HG03280 (cell line): ENCODE data around the gene GALM.
A peak's percentile ranks its signal among the peaks of the same experiment; 100 is the strongest.

ENCODE experiments used
- ATAC-seq: cut with Tn5 transposase; IDR thresholded peaks from one replicate; pipeline ENCODE4 v1.9.1; 2021; ENCODE audit warnings: mild to moderate bottlenecking, moderate library complexity; ENCODE audit not compliant: unreplicated experiment

The GALM gene

GRCh38 chr2:38649176-38649728 is 16.7 kb upstream of the GALM start:
- ATAC-seq = no peak

- no peak for ATAC-seq
Observed at GRCh38 chr2:38650012-38650411, 15.9 kb upstream of the GALM start.

GRCh38 chr2:38650717-38651116 is 15.2 kb upstream of the GALM start:
- ATAC-seq = no peak

GRCh38 chr2:38652431-38653273 is 13.3 kb upstream of the GALM start:
- ATAC-seq = no peak

GRCh38 chr2:38653380-38653714 is 12.6 kb upstream of the GALM start:
- no peak for ATAC-seq

- ATAC-seq = no peak
Observed at GRCh38 chr2:38653715-38654527, 12.0 kb upstream of the GALM start.

- ATAC-seq = no peak
Observed at GRCh38 chr2:38654528-38655381, 11.2 kb upstream of the GALM start.

GRCh38 chr2:38655441-38655840 is 10.5 kb upstream of the GALM start:
- ATAC-seq = no peak

- ATAC-seq = no peak
Observed at GRCh38 chr2:38656866-38657480, 8.9 kb upstream of the GALM start.

- no peak for ATAC-seq
Observed at GRCh38 chr2:38658613-38659012, 7.3 kb upstream of the GALM start.

- no peak for ATAC-seq
Observed at GRCh38 chr2:38659115-38659514, 6.8 kb upstream of the GALM start.

GRCh38 chr2:38660282-38660681 is 5.6 kb upstream of the GALM start:
- ATAC-seq = no peak

GRCh38 chr2:38661306-38661705 is 4.6 kb upstream of the GALM start:
- ATAC-seq = no peak

GRCh38 chr2:38666556-38666910 is 619 bp downstream of the GALM start:
- ATAC-seq = peak; percentile 30

GRCh38 chr2:38668092-38668491 is 2.2 kb downstream of the GALM start:
- ATAC-seq = no peak

GRCh38 chr2:38668779-38669479 is 3.0 kb downstream of the GALM start:
- no peak for ATAC-seq

- no peak for ATAC-seq
Observed at GRCh38 chr2:38671303-38671702, 5.4 kb downstream of the GALM start.

- no peak for ATAC-seq
Observed at GRCh38 chr2:38671946-38672345, 6.0 kb downstream of the GALM start.

GRCh38 chr2:38672445-38673391 is 6.8 kb downstream of the GALM start:
- ATAC-seq = no peak
